H4 (cell line): ENCODE measurements around the gene RNU5B-1. TPM values are rescaled to one million over a fixed set of nuclear protein-coding genes. Genes with fewer than 3 reads are reported as not detected.
"Not testable (repeated sequence)": the region's sequence is repeated elsewhere in the genome, so short reads cannot be mapped to it uniquely, and the experiment has no call there.

Source experiments
- DNase-seq: peaks from one replicate; pipeline ENCODE4 v3.0.0-alpha.2; 2015; ENCODE audit warnings: low spot score
- total RNA-seq: library from RNA; depleted of rRNA; stranded (reverse); fragments of >200 nt; shearing (Covaris generic); gene quantifications from 2 replicates; pipeline ENCODE4 v1.2.3, GENCODE V29; 2014; rRNA removed

The RNU5B-1 gene
- total RNA-seq, 1 experiment from 2014 or later = not detected

- no peak for DNase-seq
Measured at GRCh38 chr15:65343374-65343981, 39.0 kb downstream of the RNU5B-1 start.

DNA sequence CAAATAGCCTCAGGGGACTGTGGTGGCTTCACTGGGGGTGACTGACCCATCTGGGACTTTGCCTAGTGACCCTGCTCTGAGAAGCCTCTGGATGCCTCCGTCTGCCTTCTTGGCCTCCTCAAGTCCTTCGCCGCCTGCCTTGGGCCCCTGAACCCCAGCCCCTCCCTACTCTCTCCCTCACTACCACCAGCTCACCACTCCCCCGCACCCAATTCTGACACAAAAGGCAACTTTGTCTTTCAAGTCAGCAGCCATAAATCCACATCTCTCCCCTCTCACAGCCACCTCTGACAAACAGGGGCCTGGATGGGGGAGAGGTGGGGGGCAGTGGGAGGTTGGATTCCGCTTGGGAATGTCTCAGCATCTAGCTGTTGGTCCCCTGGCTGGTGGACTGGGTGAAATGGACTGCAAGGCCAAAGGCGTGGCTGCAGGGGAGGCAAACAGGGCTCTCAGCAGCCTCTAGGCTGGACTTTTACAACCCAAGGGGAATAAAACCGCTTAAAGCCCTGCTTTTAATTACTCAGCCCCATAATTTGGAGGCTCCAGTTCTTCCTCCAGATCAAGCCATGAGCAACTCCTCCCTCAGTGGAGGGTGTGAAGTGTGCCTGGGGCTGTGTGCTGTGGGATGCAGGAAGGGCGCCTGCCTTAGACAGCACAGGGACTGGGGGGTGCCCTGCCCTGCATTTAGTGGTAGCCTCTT is 39.9 kb downstream of the RNU5B-1 start:
- DNase-seq = no peak

DNA sequence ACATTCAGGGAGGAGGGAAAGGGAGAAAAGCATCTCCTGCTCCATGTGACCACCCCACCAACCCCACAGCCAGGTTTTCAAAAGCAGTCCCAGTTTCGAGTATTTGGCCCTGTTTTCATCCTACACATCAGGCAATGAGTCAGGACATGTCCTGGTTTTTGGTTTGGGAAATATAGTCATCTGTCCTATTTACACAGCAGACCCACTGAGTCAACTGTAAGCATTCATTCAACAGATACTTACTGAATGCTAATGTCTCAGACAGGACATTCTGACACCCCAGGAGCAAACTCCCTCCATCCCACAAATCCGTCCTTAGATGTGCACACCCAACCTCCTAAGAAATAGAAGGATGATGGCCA is 40.4 kb downstream of the RNU5B-1 start:
- no peak for DNase-seq

DNA sequence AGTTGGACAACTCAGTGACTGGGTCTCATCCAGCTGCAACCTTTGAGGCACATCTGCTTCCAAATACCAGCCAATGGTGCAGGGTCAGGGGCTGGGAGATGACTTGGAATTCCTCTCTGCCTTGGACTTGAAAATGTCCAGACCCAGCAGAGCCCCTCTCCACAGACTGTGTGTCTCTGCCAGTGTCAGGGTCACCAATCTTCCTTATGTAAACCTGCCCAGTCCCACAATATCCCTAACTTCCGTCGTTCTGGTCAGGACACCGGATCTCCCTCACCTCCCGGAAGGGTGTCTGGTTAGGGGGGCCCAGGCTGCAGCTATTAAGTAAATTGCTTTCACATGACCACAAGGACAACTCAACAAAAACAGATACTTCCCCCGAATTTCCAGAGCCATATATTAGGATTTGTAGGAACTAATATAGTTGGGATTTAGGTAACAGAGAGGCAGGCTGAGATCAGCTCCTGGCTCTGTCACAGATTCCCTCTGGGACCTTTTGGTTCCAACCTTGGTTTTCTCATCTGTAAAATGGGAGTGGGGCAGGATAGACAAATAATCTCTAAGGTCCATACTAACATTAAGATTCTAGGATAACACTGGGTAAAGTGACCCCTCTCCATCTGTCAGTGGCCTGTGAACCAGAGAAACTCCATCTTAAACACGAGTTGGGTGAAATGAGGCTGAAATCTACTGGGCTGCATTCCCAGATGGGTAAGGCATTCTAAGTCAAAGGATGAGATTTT is 42.5 kb downstream of the RNU5B-1 start:
- DNase-seq = no peak

GRCh38 chr15:65347756-65348155 is 43.3 kb downstream of the RNU5B-1 start:
- DNase-seq = not testable (repeated sequence)

GRCh38 chr15:65349338-65349737 is 44.9 kb downstream of the RNU5B-1 start:
- no peak for DNase-seq

GRCh38 chr15:65351972-65352371 is 47.5 kb downstream of the RNU5B-1 start:
- DNase-seq = not testable (repeated sequence)

Other genes starting within 250 kb of the RNU5B-1 start
- gene RASL12, start 236.7 kb upstream of the RNU5B-1 start, total RNA-seq = 0.04 and 0.25 TPM in 2 replicates
- gene KBTBD13, start 227.9 kb upstream of the RNU5B-1 start, total RNA-seq = not detected in 2 replicates
- gene UBAP1L, start 189.5 kb upstream of the RNU5B-1 start, total RNA-seq = 0.06 TPM in 1 of 2 replicates, not detected in the other
- gene PDCD7, start 170.9 kb upstream of the RNU5B-1 start, total RNA-seq = 12.8 and 13.7 TPM in 2 replicates
- 17.5 and 22.8 TPM in 2 replicates for gene CLPX, start 119.3 kb upstream of the RNU5B-1 start, total RNA-seq
- 0.02 and 0.10 TPM in 2 replicates for gene CILP, start 93.2 kb upstream of the RNU5B-1 start, total RNA-seq
- gene PARP16, start 17.8 kb upstream of the RNU5B-1 start, total RNA-seq = 5.1 and 7.7 TPM in 2 replicates
- not detected in 2 replicates for gene RNU5A-1, start 8.6 kb upstream of the RNU5B-1 start, total RNA-seq
- not detected in 2 replicates for gene IGDCC3, start 73.3 kb downstream of the RNU5B-1 start, total RNA-seq
- gene IGDCC4, start 118.3 kb downstream of the RNU5B-1 start, total RNA-seq = 0.10 and 0.14 TPM in 2 replicates
- gene DPP8, start 213.0 kb downstream of the RNU5B-1 start, total RNA-seq = 10.7 and 16.8 TPM in 2 replicates
- gene HACD3, start 225.8 kb downstream of the RNU5B-1 start, total RNA-seq = 98.2 and 105 TPM in 2 replicates